OCI-LY3 (cell line): ENCODE measurements around the gene VHLL.

Experiments
- H2AFZ ChIP-seq: fragments of 200-600, 300-600 bp; shearing (Covaris generic); 2 replicates; pipeline ENCODE4 v1.6.0; 2014; ENCODE audit warnings: antibody characterized with exemption, low read depth, low read length
- H3K27ac ChIP-seq: fragments of 200-600, 300-600 bp; sonication (generic); 2 replicates; pipeline ENCODE4 v1.5.1; 2014; ENCODE audit warnings: mild to moderate bottlenecking, low read length, moderate library complexity, mixed read lengths
- H3K27me3 ChIP-seq: fragments of 200-600, 300-600 bp; sonication (generic); 2 replicates; pipeline ENCODE4 v1.6.1; 2014; ENCODE audit warnings: low read depth, low read length, mixed read lengths
- H3K36me3 ChIP-seq: fragments of 200-600, 300-600 bp; sonication (generic); replicated peaks from 2 replicates; pipeline ENCODE3; 2014; ENCODE audit warnings: low read depth, low read length, mixed read lengths
- H3K4me1 ChIP-seq: fragments of 300-600, 200-600 bp; sonication (generic); 2 replicates; pipeline ENCODE4 v1.6.1; 2014; ENCODE audit warnings: low read length, mixed read lengths
- H3K4me2 ChIP-seq: fragments of 200-600, 300-600 bp; sonication (generic); 2 replicates; pipeline ENCODE4 v1.6.1; 2014; ENCODE audit warnings: low read length, mixed read lengths
- H3K4me3 ChIP-seq: fragments of 300-600, 200-600 bp; sonication (generic); 2 replicates; pipeline ENCODE4 v1.5.1; 2014; ENCODE audit warnings: antibody characterized with exemption, mild to moderate bottlenecking, low read length, moderate library complexity
- H3K79me2 ChIP-seq: fragments of 300-600, 200-600 bp; shearing (Covaris generic); 2 replicates; pipeline ENCODE4 v1.6.1; 2014; ENCODE audit warnings: mild to moderate bottlenecking, low read length, mixed read lengths
- H3K9ac ChIP-seq: fragments of 300-600, 200-600 bp; shearing (Covaris generic); 2 replicates; pipeline ENCODE4 v1.6.0; 2014; ENCODE audit warnings: mild to moderate bottlenecking, low read length, moderate library complexity
- H3K9me3 ChIP-seq: fragments of 200-600, 300-600 bp; shearing (Covaris generic); 2 replicates; pipeline ENCODE4 v1.6.1; 2014; ENCODE audit warnings: low read length, mixed read lengths; ENCODE audit not compliant: insufficient read depth
- H4K20me1 ChIP-seq: fragments of 200-600, 300-600 bp; sonication (generic); 2 replicates; pipeline ENCODE4 v1.6.1; 2016; ENCODE audit warnings: low read length, mixed read lengths; ENCODE audit not compliant: insufficient read depth
- CTCF ChIP-seq: fragments of 200-600, 300-600 bp; sonication (generic); IDR thresholded peaks from 2 replicates; pipeline ENCODE4 v1.5.1; 2014; ENCODE audit warnings: antibody characterized with exemption, low read length, low read depth
- EZH2phosphoT487 ChIP-seq: fragments of 200-600 bp; shearing (Covaris generic); IDR thresholded peaks from 2 replicates; pipeline ENCODE4 v1.6.1; 2018; ENCODE audit warnings: antibody characterized with exemption, mixed run types, low read depth

The VHLL gene

DNA sequence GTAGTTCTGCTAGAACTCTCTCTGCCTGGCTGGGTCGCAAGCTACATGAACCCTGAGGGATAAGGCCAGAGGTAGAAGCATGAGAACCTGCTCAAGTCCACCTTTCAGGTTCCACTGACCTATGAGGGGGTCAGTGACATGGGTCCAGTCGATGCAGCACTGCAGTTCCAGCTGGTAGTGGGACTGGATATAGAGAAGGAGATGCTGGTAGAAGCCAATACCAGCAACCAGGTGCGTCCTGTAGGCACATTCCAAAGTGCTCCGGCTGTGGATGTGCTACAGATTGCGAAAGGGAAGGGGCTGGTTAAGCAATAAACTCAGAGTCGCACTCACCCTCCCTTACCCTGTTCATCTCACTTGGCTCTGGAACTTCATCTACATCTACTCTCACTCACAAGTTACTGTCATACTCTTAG lies 22.1 kb downstream of the VHLL start:
- Histone ChIP-seq H4K20me1 (peaks cover 5% of the 10 kb centered on the region), H3K4me1 (peaks cover 12% of the 10 kb centered on the region), H3K4me2 (no peak overlapping the region), H3K9me3 (no peaks in the 10 kb centered on the region), H2AFZ (no peak overlapping the region), H3K27ac (no peak overlapping the region), H3K4me3 (no peak overlapping the region), H3K9ac (no peak overlapping the region), H3K27me3 (no peaks in the 10 kb centered on the region), H3K79me2 (peaks cover 42% of the 10 kb centered on the region), H3K36me3 (peaks cover 69% of the 10 kb centered on the region)
- TF ChIP-seq EZH2phosphoT487 (no peak), CTCF (no peak)

- H4K20me1 ChIP-seq = peaks cover 5% of the 10 kb centered on the region
- no peaks in the 10 kb centered on the region for H3K9me3 ChIP-seq
- H3K27me3 ChIP-seq = no peaks in the 10 kb centered on the region
- no peak overlapping the region for H3K9ac ChIP-seq
- H3K4me2 ChIP-seq = no peak overlapping the region
- peaks cover 12% of the 10 kb centered on the region for H3K4me1 ChIP-seq
- H2AFZ ChIP-seq = no peak overlapping the region
- no peak for TF ChIP-seq EZH2phosphoT487
- peaks cover 72% of the 10 kb centered on the region for H3K36me3 ChIP-seq
- H3K79me2 ChIP-seq = peaks cover 38% of the 10 kb centered on the region
- H3K4me3 ChIP-seq = no peak overlapping the region
- H3K27ac ChIP-seq = no peak overlapping the region
These were observed 22.6 kb downstream of the VHLL start for GRCh38 chr1:156276532-156276931.

GRCh38 chr1:156270314-156270713 lies 28.8 kb downstream of the VHLL start:
- Histone ChIP-seq H3K27ac (no peak overlapping the region), H3K4me3 (no peak overlapping the region), H3K36me3 (peaks cover 70% of the 10 kb centered on the region), H3K79me2 (no peaks in the 10 kb centered on the region), H3K9ac (no peak overlapping the region), H3K4me1 (no peaks in the 10 kb centered on the region), H3K9me3 (no peaks in the 10 kb centered on the region), H2AFZ (no peak overlapping the region), H3K27me3 (no peaks in the 10 kb centered on the region), H4K20me1 (no peaks in the 10 kb centered on the region), H3K4me2 (no peak overlapping the region)
- TF ChIP-seq CTCF (no peak), EZH2phosphoT487 (no peak)

DNA sequence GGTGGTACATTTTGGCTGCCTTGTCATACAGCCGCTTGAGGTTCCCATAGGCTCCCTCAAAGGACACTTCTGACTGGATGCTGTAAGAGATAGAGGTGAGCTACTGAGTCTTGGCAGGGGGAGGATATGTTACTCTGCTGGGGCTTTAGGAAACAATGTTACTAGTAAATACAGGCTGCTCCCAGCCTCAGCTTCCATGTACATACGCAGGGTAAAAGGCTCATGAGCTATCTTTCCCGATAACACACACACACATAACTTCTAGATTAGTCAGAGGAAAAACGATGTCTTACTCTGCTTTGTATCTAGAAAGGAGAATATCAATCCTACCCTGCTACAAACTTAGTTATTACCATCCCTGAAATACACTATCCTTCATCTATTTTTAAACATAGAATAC lies 30.8 kb downstream of the VHLL start:
- no peaks in the 10 kb centered on the region for H4K20me1 ChIP-seq
- H3K79me2 ChIP-seq = no peaks in the 10 kb centered on the region
- H3K4me2 ChIP-seq = no peak overlapping the region
- peaks cover 65% of the 10 kb centered on the region for H3K36me3 ChIP-seq
- no peak overlapping the region for H3K4me3 ChIP-seq
- no peak overlapping the region for H3K9ac ChIP-seq
- H3K4me1 ChIP-seq = no peaks in the 10 kb centered on the region
- no peak overlapping the region for H2AFZ ChIP-seq
- no peaks in the 10 kb centered on the region for H3K9me3 ChIP-seq
- TF ChIP-seq EZH2phosphoT487 (no peak), CTCF (no peak)
- no peak overlapping the region for H3K27ac ChIP-seq
- H3K27me3 ChIP-seq = no peaks in the 10 kb centered on the region

DNA sequence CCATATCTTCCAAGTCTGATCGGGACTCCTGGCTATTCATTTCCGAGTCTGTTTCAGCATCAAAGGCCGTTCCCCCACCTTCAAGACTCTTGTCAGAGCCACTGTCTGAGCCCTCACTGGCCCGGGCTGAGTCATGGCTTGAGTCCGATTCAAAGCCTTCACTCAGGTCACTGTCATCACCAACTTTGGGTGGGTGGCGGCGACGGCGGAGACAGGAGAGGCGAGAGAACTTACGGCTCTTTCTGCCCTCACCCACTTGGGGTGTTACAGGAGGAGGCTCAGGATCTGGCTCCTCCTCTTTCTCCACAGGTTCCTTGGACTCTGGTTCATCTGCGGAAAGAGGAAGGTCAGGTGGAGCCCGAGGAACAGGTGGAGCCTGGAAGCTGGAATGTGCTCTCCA lies 33.1 kb downstream of the VHLL start:
- Histone ChIP-seq H3K79me2 (no peaks in the 10 kb centered on the region), H4K20me1 (no peaks in the 10 kb centered on the region), H3K4me3 (no peak overlapping the region), H3K36me3 (peaks cover 63% of the 10 kb centered on the region), H2AFZ (no peak overlapping the region), H3K9ac (no peak overlapping the region), H3K27ac (no peak overlapping the region), H3K9me3 (no peaks in the 10 kb centered on the region), H3K4me2 (no peak overlapping the region), H3K4me1 (no peaks in the 10 kb centered on the region), H3K27me3 (no peaks in the 10 kb centered on the region)
- TF ChIP-seq EZH2phosphoT487 = no peak
- TF ChIP-seq CTCF = no peak
